Natural killer cell (primary cell): Measurements from ENCODE around the gene FAIM2. TPM values are rescaled to one million over a fixed set of nuclear protein-coding genes. Genes with fewer than 3 reads are reported as not detected.

Experiments
- ATAC-seq, 3 donors: fragments of 150-1000 bp in 2 of 3; fragments of 200-7000 bp in 1 of 3; cut with Tn5 transposase; 1 replicate in 1 of 3; 2 replicates in 2 of 3; pipeline ENCODE4 v1.10.0; 2021; ENCODE audit warnings: mild to moderate bottlenecking in 2 of 3, moderate library complexity in 2 of 3
- DNase-seq, 2 donors: peaks; one replicate each; pipeline versions ENCODE4 v3.0.0 to v3.0.0-alpha.2; 2013 to 2021; ENCODE audit warnings: mixed read lengths in 1 of 2
- H3K27ac ChIP-seq: one replicate; pipeline ENCODE4 v1.5.1; 2013; ENCODE audit warnings: mild to moderate bottlenecking, low read length
- H3K27me3 ChIP-seq: one replicate; pipeline ENCODE4 v1.6.1; 2013; ENCODE audit warnings: low read length; ENCODE audit not compliant: control insufficient read depth, insufficient read depth
- H3K36me3 ChIP-seq: one replicate; pipeline ENCODE4 v1.6.1; 2013; ENCODE audit warnings: low read length; ENCODE audit not compliant: control insufficient read depth, insufficient read depth
- H3K4me1 ChIP-seq: one replicate; pipeline ENCODE4 v1.6.1; 2013; ENCODE audit warnings: low read length; ENCODE audit not compliant: control insufficient read depth, insufficient read depth
- H3K4me3 ChIP-seq: one replicate; pipeline ENCODE4 v1.5.1; 2013; ENCODE audit warnings: low read length
- H3K9me3 ChIP-seq: one replicate; pipeline ENCODE4 v1.6.1; 2013; ENCODE audit warnings: low read length; ENCODE audit not compliant: control insufficient read depth, insufficient read depth
- H3K27ac Mint-ChIP-seq, 2 donors: one replicate each; pipeline ENCODE4 v1.8.0; 2022; ENCODE audit warnings: mild to moderate bottlenecking in 2 of 2, mixed read lengths in 2 of 2, moderate library complexity in 1 of 2
- H3K27me3 Mint-ChIP-seq, 2 donors: one replicate each; pipeline ENCODE4 v1.8.0; 2022; ENCODE audit warnings: low read depth in 2 of 2, mixed read lengths in 2 of 2
- H3K36me3 Mint-ChIP-seq: one replicate; pipeline ENCODE4 v1.8.0; 2022; ENCODE audit warnings: mixed read lengths
- H3K4me1 Mint-ChIP-seq, 2 donors: one replicate each; pipeline ENCODE4 v1.8.0; 2022; ENCODE audit warnings: mixed read lengths in 2 of 2
- H3K4me3 Mint-ChIP-seq: one replicate; pipeline ENCODE4 v1.8.0; 2022; ENCODE audit warnings: mild to moderate bottlenecking, moderate library complexity, mixed read lengths
- H3K9me3 Mint-ChIP-seq, 2 donors: one replicate each; pipeline ENCODE4 v1.8.0; 2022; ENCODE audit warnings: mixed read lengths in 2 of 2
- CTCF ChIP-seq: fragments of 200-600 bp; IDR thresholded peaks from one replicate; pipeline ENCODE4 v1.8.0; 2022; ENCODE audit warnings: antibody characterized with exemption
- WGBS: methylation state at CpG from one replicate; pipeline ENCODE4 v1.1.7; 2013; ENCODE audit warnings: missing lambda C conversion rate; ENCODE audit not compliant: insufficient coverage; 5-methylcytosine and 5-hydroxymethylcytosine counted together
- intact Hi-C: fragments of 100-400 bp; cut with micrococcal nuclease; formaldehyde crosslinking; loops from one replicate; pipeline ENCODE4 v1.14.2; 2022
- total RNA-seq, 4 donors: library from RNA; stranded (reverse); fragments of 120-200 nt in 1 of 4; gene quantifications; one replicate each; pipeline versions ENCODE4 v1.2.3 to v1.2.4, GENCODE V29; 2013 to 2022

The FAIM2 gene
- total RNA-seq, 3 donors from 2014 or later (not counting 1 experiment from before 2014, with no cell fraction given), result 0.09 to 0.57 TPM; not detected in 1

GRCh38 chr12:49885663-49886461 lies 17.8 kb downstream of the FAIM2 start:
- H3K4me1 ChIP-seq, result no peaks in the 10 kb centered on the region
- H3K4me3 ChIP-seq, result no peak overlapping the region
- intact Hi-C loops, result no loop called here
- Mint-ChIP-seq H3K27ac (no peak overlapping the region), H3K27me3 (peaks cover 8 to 15% of the 10 kb centered on the region in 2 donors), H3K4me1 (no peaks in the 10 kb centered on the region), H3K36me3 (no peaks in the 10 kb centered on the region), H3K9me3 (no peaks in the 10 kb centered on the region), H3K4me3 (no peak overlapping the region)
- H3K27me3 ChIP-seq, result no peaks in the 10 kb centered on the region
- ATAC-seq (no peak), DNase-seq (no peak)
- no peaks in the 10 kb centered on the region for H3K9me3 ChIP-seq
- TF ChIP-seq CTCF, result no peak
- no peaks in the 10 kb centered on the region for H3K36me3 ChIP-seq
- no peak overlapping the region for H3K27ac ChIP-seq
- 78% methylated on average over 16 of the region's 16 CpGs for WGBS

GRCh38 chr12:49885118-49885517 lies 18.6 kb downstream of the FAIM2 start:
- WGBS, result 52% methylated on average over 5 of the region's 6 CpGs
- H3K27me3 Mint-ChIP-seq, result peaks cover 8 to 15% of the 10 kb centered on the region in 2 donors
- Histone ChIP-seq H3K27me3 (no peaks in the 10 kb centered on the region), H3K27ac (no peak overlapping the region), H3K4me3 (no peak overlapping the region), H3K9me3 (no peaks in the 10 kb centered on the region), H3K4me1 (no peaks in the 10 kb centered on the region), H3K36me3 (no peaks in the 10 kb centered on the region)
- no peak overlapping the region for H3K27ac Mint-ChIP-seq
- ATAC-seq, result no peak
- H3K9me3 Mint-ChIP-seq, result no peaks in the 10 kb centered on the region
- intact Hi-C loops, result no loop called here
- no peak overlapping the region for H3K4me3 Mint-ChIP-seq
- no peaks in the 10 kb centered on the region for H3K36me3 Mint-ChIP-seq
- no peak for TF ChIP-seq CTCF
- H3K4me1 Mint-ChIP-seq, result no peaks in the 10 kb centered on the region
- DNase-seq, result no peak

- no peak for ATAC-seq
- no peak overlapping the region for H3K27ac ChIP-seq
- Mint-ChIP-seq H3K4me3 (no peak overlapping the region), H3K27me3 (peaks cover 8 to 15% of the 10 kb centered on the region in 2 donors), H3K27ac (no peak overlapping the region), H3K4me1 (peaks cover 0 to 6% of the 10 kb centered on the region in 2 donors), H3K9me3 (peaks cover 1 to 17% of the 10 kb centered on the region in 2 donors), H3K36me3 (no peaks in the 10 kb centered on the region)
- H3K4me3 ChIP-seq, result no peak overlapping the region
- H3K9me3 ChIP-seq, result no peaks in the 10 kb centered on the region
- no peak for TF ChIP-seq CTCF
- H3K4me1 ChIP-seq, result no peaks in the 10 kb centered on the region
- intact Hi-C loops, result no loop called here
- no peaks in the 10 kb centered on the region for H3K27me3 ChIP-seq
- DNase-seq, result no peak
- no peaks in the 10 kb centered on the region for H3K36me3 ChIP-seq
- 83% methylated on average over 9 of the region's 9 CpGs for WGBS
Observed at GRCh38 chr12:49882851-49883464, 20.7 kb downstream of the FAIM2 start.
